Cardiac atrium fibroblast (primary cell): ENCODE results near the gene MS4A12. TPM values are rescaled to one million over a fixed set of nuclear protein-coding genes. Genes with fewer than 3 reads are reported as not detected.

ENCODE experiments used
- total RNA-seq: library from RNA; depleted of rRNA; stranded (reverse); fragments of >200 nt; gene quantifications from 2 replicates; pipeline ENCODE4 v1.2.3, GENCODE V29; 2015

Gene MS4A12
- not detected in 2 replicates for total RNA-seq

GRCh38 chr11:60492488-60493009, at the start of gene MS4A12:
Gene MS4A12, plus strand, starts transcription at chr11:60492778. Its CDS starts 4,541 bp downstream, at chr11:60497319.

GRCh38 chr11:60455531-60456042, 37.0 kb upstream of the MS4A12 start, which contains the start of gene MS4A1:
Gene MS4A1, plus strand, starts transcription at chr11:60455847. Its CDS starts 6,528 bp downstream, at chr11:60462375.

GRCh38 chr11:60515144-60515855, 22.7 kb downstream of the MS4A12 start, which contains the start of gene MS4A13:
Gene MS4A13, plus strand, starts transcription at chr11:60515392. Its CDS starts 2,692 bp downstream, at chr11:60518084.

Other genes starting within 250 kb of the MS4A12 start
- not detected in 2 replicates for gene MS4A4E, start 249.6 kb upstream of the MS4A12 start, total RNA-seq
- not detected in 2 replicates for gene MS4A4A, start 212.1 kb upstream of the MS4A12 start, total RNA-seq
- not detected in 2 replicates for gene MS4A6E, start 165.5 kb upstream of the MS4A12 start, total RNA-seq
- gene MS4A7, start 114.2 kb upstream of the MS4A12 start, total RNA-seq: not detected in 2 replicates
- gene MS4A14, start 96.3 kb upstream of the MS4A12 start, total RNA-seq: not detected in 2 replicates
- gene MS4A5, start 63.2 kb upstream of the MS4A12 start, total RNA-seq: not detected in 2 replicates
- not detected in 2 replicates for gene MS4A1, start 36.9 kb upstream of the MS4A12 start, total RNA-seq
- not detected in 2 replicates for gene MS4A13, start 22.6 kb downstream of the MS4A12 start, total RNA-seq
- not detected in 2 replicates for gene MS4A8, start 206.8 kb downstream of the MS4A12 start, total RNA-seq
- not detected in 2 replicates for gene MS4A18, start 231.9 kb downstream of the MS4A12 start, total RNA-seq